Measurements from ENCODE around the gene SYT17.
A peak's percentile ranks its signal among the peaks of the same experiment; 100 is the strongest.

SYT17 gene

DNA sequence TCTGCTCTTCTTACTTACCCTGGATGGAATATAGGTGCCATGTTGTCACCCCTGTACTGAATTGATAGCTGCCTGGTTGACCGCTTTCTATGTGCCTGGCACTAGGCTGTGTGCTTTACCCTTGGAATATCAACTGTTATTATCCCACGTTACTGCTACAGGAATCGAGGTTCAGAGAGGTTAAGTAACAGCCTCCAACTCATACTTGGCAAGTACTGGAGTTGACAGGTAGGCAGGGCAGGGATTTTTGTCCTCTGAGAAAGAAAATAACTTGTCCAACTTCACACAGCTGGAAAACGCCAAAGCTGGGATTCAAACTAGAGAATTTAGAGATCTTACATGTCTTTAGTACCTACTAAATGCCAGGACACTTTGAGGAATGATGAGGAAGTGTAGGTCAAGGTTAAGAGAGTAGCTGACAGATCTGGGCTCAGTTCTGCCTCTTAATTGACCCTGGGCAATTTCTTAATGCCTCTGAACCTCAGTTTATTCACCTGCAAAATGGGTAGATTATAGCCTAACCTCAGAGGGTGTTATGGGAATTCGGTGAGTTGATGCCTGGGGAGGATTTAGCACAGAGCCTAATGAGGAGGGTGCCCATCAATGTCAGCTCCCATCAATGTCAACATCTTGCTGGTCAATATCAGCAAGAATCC is 28.5 kb upstream of the SYT17 start:
- peak; percentile 84 for DNase-seq

DNA sequence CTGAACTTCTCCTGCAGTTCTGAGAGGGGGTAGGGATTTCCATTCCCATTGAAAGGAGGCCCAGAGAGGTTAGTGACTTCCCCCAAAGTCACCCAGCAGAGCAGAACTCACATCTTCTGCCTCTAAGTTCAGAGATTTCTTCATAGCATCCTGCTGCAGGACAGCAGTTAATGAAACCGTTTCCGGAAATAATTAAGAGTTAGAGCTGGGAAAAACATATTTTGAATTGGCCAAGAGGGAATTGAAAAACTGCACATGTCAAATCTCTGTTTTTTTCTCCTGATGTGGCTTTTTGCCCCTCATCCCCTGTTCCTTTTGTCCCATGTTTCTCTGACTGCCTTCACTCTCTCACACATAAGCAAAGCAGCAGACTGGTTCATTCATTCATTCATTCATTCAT is 27.6 kb upstream of the SYT17 start:
- DNase-seq = no peak

DNA sequence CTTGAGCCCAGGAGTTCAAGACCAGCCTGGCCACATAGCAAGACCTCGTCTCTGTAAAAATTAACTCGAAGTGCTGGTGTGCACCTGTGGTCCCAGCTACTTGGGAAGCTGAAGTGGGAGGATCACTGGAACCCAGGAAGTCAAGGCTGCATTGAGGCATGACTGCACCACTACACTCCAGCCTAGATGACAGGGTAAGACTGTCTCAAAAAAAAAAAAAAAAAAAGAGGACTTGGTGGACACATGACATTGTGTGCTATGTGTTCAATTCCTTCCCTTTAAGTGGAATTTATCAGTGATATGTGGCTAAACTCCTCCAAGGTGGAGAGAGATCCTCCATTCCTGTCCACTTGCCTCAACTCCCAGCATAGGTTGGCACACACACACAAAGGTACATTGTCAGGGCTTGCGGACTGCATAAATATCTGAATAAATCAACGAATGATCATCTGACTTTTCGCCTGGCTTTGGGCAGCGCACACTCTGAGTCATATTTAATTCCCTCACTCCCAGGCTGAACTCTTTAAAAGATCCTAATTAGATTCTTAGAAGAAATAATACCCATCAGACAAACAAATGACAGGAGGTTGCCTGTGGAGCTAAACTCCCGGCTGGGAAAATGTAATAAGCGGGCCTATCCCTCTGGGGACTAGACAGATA is 25.0 kb upstream of the SYT17 start:
- DNase-seq = no peak

DNA sequence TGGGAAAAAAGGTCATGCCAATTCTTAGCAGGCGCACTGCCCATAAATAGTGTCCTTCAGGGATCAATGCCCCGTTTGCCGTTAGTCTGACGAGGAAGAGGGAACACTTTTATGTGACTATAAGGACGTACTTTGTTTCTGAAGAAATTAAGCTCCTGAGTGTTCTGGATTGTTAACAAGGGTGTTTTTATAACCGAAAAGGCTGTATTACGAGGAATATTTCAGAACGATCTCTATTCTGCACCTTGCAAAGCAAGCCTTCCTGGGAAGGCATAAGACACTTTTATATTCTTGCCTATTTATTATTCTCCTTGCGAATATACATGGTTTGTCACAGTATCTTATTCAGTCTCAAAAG is 24.5 kb upstream of the SYT17 start:
- no peak for DNase-seq

- no peak for DNase-seq
Measured at GRCh38 chr16:19145010-19145409, 23.0 kb upstream of the SYT17 start.

DNA sequence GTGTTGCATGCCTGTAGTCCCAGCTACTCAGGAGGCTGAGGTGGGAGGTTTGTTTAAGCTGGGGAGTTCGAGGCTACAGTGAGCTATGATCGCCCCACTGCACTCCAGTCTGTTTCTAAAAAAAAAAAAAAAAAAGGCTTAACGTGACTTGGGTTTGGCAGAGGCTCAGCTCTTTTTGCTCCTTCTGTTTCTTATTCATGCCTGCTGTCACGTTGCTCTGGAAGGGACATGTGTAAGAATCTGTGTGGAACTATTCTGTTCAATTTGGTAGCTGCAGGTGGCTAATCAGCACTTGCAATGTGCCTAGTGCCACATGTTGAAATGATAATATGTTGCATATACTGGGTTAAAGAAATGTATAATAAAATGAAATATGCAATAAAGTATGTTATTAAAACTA is 20.9 kb upstream of the SYT17 start:
- no peak for DNase-seq

- no peak for DNase-seq
Measured at GRCh38 chr16:19147627-19148026, 20.4 kb upstream of the SYT17 start.

DNA sequence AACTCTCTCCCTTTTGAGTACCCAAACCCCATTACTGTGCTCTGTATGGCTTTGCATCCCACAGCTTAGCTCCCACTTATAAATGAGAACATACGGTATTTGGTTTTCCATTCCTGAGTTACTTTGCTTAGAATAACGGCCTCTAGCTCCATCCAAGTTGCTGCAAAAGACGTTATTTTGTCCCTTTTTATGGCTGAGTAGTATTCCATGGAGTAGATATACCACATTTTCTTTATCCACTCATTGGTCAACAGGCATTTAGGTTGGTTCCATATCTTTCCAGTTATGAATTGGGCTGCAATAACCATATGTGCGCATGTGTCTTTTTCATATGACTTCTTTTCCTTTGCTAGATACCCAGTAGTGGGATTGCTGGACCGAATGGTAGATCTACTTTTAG is 19.9 kb upstream of the SYT17 start:
- DNase-seq = no peak

GRCh38 chr16:19151310-19151709 is 16.7 kb upstream of the SYT17 start:
- no peak for DNase-seq

DNA sequence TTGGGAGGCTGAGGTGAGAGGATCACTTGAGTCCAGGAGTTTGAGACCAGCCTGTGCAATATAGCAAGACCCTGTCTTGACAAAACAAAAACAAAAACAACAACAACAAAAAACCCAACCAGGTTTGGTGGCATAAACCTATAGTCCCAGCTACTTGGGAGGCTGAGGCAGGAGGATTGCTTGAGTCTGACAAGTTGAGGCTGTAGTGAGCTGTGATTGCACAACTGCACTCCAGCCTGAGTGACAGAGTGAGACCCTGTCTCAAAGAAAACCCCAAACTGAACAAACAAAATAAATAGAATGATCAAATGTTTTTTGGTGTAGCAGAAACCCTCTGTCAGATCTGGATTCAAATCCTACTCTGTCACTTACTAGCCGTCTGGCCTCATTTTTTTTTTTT is 16.0 kb upstream of the SYT17 start:
- no peak for DNase-seq

GRCh38 chr16:19153876-19154275 is 14.2 kb upstream of the SYT17 start:
- no peak for DNase-seq

- DNase-seq = no peak
Measured at GRCh38 chr16:19162085-19162484, 6.0 kb upstream of the SYT17 start.

DNA sequence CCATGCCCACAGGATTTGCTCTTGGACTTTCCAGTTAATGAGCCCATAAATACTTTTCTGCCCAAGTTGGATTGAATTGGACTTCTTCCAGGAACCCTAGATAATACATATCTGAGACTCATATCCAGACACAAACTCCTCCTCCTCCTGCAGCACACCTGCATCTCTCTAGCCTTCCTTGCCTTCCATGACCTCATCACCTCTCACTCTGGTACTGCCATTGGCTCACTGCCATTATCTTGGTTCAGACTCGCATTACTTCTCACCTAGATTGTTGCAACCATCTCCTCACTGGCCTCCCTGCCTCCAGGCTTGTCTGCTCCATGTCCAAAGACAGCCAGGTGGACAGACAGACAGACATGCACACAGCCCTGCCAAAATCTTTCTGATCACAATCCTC is 4.8 kb upstream of the SYT17 start:
- no peak for DNase-seq

DNA sequence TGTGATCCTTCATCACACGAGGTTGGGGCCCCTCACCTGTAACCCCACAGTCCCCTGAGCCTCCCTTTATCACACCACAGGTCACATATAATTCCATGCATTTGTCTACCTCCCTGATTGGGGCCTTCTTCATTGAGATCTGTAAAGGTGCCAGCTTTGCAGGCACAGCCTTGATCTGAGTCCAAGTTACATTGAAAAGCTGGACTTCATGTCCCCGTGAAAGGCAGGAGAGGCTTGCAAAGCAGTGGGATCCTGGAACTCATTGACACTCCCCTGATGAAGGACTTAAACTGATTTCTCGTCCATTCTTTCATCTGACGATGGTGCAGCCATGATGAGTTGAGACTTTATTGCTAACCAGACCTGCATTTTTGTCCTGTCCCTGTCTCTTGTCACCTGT is 3.8 kb upstream of the SYT17 start:
- DNase-seq = no peak

DNA sequence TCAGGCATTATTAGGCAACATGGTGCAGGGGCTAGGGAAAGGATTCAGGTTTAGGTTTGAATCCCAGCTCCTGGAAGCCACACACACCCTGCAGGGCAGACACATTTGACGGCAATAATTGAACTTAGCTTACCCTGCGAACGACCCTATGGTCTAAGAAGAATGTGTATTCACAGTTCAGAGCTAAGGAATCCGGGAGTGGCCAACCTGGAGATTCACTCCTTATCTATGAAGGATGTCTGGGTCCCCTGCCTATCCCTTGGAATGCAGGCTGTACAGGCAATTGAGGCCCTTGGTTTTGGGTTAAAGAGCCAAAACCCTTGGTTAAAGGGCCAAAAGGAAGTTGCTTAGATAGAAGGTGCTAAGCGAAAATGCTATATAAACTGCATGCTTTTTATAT is 2.9 kb upstream of the SYT17 start:
- no peak for DNase-seq

DNA sequence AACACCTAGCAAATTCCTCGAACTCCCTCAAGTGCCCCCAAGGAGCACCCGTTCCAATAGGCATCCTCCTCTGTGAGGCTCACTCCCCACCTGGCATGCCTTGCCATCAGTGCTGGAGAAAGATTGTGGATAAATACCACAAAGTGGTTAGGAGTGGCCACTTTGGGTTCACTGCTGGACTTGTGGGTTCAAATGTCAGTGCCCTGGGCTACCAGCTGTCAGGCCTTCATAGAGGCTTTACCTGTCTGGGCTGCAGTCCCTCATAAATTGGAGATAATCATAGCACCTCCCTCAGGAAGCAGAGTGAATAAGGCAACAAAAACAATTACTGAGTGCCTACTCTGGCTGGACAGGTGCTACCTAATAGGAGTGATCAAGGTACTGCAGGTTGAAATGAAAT is 1.5 kb upstream of the SYT17 start:
- DNase-seq = peak; percentile 99

- DNase-seq = peak; percentile 99
Measured at GRCh38 chr16:19168371-19169081, 486 bp downstream of the SYT17 start.

GRCh38 chr16:19169082-19169639 is 1.1 kb downstream of the SYT17 start:
- peak; percentile 84 for DNase-seq

- DNase-seq = no peak
Measured at GRCh38 chr16:19170043-19170655, 2.1 kb downstream of the SYT17 start.

DNA sequence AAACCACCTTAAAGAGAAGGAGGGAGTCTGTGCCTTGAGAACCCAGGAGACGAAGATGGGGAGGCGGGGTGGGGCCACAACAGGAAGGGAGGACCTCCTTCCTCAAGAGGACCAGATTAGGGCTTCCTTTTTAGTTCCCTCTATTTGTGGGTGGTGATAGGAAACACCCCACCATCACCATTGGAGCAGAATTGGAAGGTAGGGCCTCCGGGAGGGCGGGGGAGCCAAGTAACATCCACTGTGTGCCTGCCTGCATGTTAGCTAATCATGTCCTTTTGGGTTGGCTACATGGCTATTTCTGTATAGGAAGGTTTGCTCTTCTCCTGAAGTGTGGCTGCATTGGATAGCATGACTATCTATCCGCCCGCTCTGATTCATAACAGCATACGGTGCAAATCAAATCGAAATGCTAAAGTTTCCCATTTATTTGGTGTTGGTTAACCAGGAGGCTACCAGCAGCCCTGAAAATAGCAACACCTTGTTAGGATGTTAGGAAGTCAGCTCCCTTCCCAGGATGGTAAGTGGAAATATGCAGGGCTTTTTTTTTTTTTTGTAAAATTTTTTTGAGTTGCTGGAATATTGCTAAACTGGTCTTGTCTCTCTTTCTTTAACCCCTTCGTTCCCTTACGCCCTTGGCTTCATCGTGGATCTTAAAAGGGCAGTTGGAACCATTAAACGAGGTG is 4.2 kb downstream of the SYT17 start:
- no peak for DNase-seq

GRCh38 chr16:19173059-19173458 is 5.0 kb downstream of the SYT17 start:
- no peak for DNase-seq

DNA sequence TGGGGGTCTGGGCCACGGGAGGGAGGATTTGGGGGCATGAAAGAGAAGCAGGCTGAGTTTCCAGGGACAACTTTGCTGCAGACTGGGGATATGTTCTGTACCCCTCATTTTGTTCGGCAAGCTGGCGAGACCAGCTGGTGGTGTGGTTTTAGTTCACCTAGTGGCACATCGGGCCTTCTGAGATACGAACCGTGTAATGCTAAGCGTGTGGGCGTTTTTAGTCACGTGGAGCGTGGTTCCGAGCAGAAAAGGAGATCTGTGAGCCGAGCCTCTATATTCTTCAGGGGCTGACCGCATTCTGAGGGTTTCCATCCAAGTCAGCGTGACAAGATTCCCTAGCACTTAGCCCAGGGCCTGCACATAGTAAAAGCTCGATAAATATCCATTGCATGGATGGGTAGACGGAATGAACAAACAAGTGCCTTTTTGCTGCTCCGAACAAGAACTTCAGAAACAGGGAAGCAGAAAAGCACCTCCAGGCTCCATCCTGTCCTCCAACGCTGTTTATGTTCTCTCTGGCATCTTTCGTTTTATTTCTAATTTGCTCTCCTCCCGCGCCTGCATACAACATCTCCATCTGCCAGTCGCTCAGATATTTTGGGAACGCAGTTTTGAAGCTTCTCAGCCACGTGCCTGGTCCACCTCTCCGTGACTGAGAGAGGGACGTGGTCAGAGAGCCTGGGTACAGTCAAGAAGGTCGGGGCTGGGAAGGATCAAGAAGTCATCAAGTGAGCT is 5.8 kb downstream of the SYT17 start:
- no peak for DNase-seq

All from NCI-H510A treated with DMSO at 0.1 percent for 48 hours (cell line).